Choroid plexus epithelial cell (primary cell): ENCODE data around the gene ACSM3.

Experiments
- DNase-seq: peaks from one replicate; pipeline ENCODE4 v3.0.0-alpha.2; 2010; ENCODE audit warnings: low read depth
- H3K4me3 ChIP-seq: 2 replicates; pipeline ENCODE4 v1.5.1; 2011; ENCODE audit warnings: low read depth, mild to moderate bottlenecking, control low read depth, low read length, moderate library complexity
- TF ChIP-seq, protein P1 (sequence below): conservative IDR thresholded peaks from 2 replicates; pipeline ENCODE4 v1.5.1; 2011; ENCODE audit warnings: low read depth, mild to moderate bottlenecking, control low read depth, inconsistent platforms, low read length, moderate library complexity

The ACSM3 gene

DNA sequence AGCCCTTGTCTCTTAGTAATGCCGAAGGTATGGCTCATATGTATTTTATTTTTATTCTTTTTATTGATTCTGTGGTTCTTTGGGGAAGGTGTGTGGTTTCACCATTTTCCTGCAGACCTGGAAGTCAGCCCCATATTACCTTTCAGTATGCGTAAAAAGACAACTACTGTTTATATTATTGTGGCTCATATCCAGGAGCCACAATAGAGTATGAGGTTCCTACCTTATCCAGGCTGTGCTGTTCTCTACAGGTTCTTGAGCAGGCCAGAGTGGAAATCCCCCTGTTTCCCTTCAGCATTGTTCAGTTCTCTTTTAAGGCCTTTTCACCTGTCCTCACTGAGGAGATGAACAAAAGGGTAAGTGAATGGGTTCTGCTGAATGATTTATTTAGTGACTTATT is 75.7 kb downstream of the ACSM3 start:
- TF ChIP-seq, protein P1, sequence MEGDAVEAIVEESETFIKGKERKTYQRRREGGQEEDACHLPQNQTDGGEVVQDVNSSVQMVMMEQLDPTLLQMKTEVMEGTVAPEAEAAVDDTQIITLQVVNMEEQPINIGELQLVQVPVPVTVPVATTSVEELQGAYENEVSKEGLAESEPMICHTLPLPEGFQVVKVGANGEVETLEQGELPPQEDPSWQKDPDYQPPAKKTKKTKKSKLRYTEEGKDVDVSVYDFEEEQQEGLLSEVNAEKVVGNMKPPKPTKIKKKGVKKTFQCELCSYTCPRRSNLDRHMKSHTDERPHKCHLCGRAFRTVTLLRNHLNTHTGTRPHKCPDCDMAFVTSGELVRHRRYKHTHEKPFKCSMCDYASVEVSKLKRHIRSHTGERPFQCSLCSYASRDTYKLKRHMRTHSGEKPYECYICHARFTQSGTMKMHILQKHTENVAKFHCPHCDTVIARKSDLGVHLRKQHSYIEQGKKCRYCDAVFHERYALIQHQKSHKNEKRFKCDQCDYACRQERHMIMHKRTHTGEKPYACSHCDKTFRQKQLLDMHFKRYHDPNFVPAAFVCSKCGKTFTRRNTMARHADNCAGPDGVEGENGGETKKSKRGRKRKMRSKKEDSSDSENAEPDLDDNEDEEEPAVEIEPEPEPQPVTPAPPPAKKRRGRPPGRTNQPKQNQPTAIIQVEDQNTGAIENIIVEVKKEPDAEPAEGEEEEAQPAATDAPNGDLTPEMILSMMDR: no peak
- H3K4me3 ChIP-seq: no peak overlapping the region

DNA sequence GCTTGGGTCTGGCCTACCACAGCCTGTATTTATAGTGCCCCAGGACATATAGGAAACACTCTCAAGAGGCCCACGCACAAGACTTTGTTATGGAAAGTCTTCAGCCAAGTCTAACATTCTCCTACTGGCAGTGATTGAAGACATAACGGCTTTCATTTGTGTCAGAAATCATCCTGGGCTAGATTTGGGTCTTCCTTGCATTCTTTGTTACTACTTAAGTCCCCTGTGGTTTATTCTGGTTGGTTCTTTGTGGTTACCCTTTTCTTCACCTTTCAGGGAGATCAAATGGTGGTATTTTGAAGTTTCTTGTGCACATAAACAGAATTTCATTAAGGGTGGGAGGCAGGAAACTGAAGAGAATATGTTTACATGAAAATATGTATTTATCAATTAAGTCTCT is 80.2 kb downstream of the ACSM3 start:
- TF ChIP-seq, protein P1: no peak
- no peak overlapping the region for H3K4me3 ChIP-seq
- DNase-seq: peak; percentile 30

More for the DNA sequence above, 75.7 kb downstream of the ACSM3 start:
- no peak for DNase-seq

DNA sequence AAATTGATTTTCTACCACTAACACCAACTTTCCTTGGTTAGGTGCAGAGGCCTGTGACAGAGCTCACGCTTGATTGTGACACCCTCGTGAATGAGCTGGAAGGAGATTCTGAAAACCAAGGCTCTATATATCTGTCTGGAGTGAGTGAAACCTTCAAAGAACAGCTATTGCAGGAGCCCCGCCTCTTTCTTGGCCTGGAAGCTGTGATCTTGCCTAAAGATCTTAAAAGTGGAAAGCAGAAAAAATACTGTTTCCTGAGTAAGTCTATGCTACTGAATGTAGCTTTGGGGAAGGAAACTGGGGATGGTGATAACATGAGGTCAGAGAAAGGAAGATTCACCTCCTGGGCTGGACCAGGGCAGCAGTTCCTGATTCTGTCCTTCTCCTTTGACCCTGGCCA is 80.8 kb downstream of the ACSM3 start:
- no peak for DNase-seq
- TF ChIP-seq, protein P1: no peak
- no peak overlapping the region for H3K4me3 ChIP-seq

DNA sequence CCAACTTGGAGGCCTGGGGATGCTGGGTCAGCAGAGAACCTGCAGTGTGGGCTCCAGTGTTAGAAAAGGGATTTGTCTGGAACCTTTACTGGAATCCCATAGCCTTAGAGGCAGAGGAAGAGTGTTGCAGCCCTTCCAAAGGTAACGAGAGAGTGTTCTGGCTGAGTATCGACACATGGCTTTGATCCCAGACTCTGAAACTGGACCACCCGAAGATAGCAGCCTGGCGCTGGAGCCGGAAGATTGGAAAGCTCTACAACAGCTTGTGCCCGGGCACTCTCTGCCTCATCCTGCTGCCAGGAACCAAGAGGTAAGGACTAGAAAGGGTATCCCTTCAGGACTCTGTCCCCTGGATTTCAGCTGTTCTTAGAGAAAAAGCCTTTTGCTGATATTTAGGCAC is 82.2 kb downstream of the ACSM3 start:
- DNase-seq: no peak
- H3K4me3 ChIP-seq: no peak overlapping the region
- TF ChIP-seq, protein P1: no peak

DNA sequence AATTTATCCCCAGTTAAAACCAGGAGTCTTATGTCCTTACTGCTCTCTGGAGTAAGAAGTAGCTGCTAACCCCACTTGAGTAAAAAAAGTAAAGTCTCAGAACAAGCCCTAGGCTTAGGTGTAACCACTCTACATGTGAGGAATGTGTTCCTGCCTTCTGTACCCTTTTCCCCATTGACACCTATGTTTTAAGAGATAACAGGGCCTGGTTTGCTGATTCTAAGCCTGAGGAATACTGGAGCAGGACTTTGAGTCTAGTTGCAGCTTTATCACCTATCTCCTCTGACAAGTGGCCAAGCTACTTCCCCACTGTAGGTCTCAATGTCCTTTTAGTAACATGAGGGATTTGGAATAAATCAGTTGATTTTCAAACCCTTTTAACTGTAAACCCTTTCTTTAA is 82.7 kb downstream of the ACSM3 start:
- no peak overlapping the region for H3K4me3 ChIP-seq
- TF ChIP-seq, protein P1: no peak
- DNase-seq: no peak
